Prostate gland (tissue), 2 donors: ENCODE data around the gene SEL1L3. TPM values are rescaled to one million over a fixed set of nuclear protein-coding genes. Genes with fewer than 3 reads are reported as not detected.

Source experiments
- DNase-seq: peaks from one replicate; pipeline ENCODE4 v3.0.0-alpha.2; 2019; ENCODE audit warnings: low spot score
- H3K27ac ChIP-seq, 2 donors: fragments of 200-600 bp; sonication (generic); 2 replicates each; pipeline ENCODE4 v1.5.1; 2017 to 2019
- H3K27me3 ChIP-seq: fragments of 200-600 bp; sonication (generic); replicated peaks from 2 replicates; pipeline ENCODE4 v1.5.1; 2019; ENCODE audit not compliant: insufficient read depth
- H3K36me3 ChIP-seq, 2 donors: fragments of 200-600 bp; sonication (generic); 1 replicate in 1 of 2; 2 replicates in 1 of 2; pipeline versions ENCODE4 v1.5.1 to v1.8.1; 2017 to 2019
- H3K4me1 ChIP-seq: fragments of 200-600 bp; sonication (generic); replicated peaks from 2 replicates; pipeline ENCODE4 v1.5.1; 2019
- H3K4me3 ChIP-seq, 2 donors: fragments of 200-600 bp; sonication (generic); 2 replicates each; pipeline ENCODE4 v1.5.1; 2017 to 2019
- H3K9me3 ChIP-seq: fragments of 200-600 bp; sonication (generic); 2 replicates; pipeline ENCODE4 v1.5.1; 2017
- CTCF ChIP-seq, 4 experiments: fragments of 200-600 bp in 2 of 4; fragments of 450-650 bp in 2 of 4; sonication (generic) in 2 of 4; IDR thresholded peaks; 1 replicate in 3 of 4; 2 replicates in 1 of 4; pipeline ENCODE4 v1.5.1; 2016 to 2019; ENCODE audit warnings: antibody characterized with exemption in 4 of 4, mild to moderate bottlenecking in 2 of 4, moderate library complexity in 2 of 4
- POLR2A ChIP-seq: fragments of 450-650 bp; IDR thresholded peaks from one replicate; pipeline ENCODE4 v1.6.1; 2016; ENCODE audit warnings: antibody characterized with exemption, mild to moderate bottlenecking
- POLR2AphosphoS5 ChIP-seq: sonication (generic); formaldehyde crosslinking; IDR thresholded peaks from one replicate; pipeline ENCODE4 v1.6.1; 2017; ENCODE audit warnings: antibody characterized with exemption
- WGBS: methylation state at CpG from one replicate; pipeline ENCODE4 v1.1.5; 2018; 5-methylcytosine and 5-hydroxymethylcytosine counted together
- intact Hi-C: fragments of 100-400 bp; cut with DNase I; formaldehyde crosslinking; loops from one replicate; pipeline ENCODE4 v1.14.2; 2022
- total RNA-seq, 2 donors: library from RNA; depleted of rRNA; stranded (reverse); fragments of >200 nt; gene quantifications; one replicate each; pipeline ENCODE4 v1.1.0, GENCODE V29; 2016

The SEL1L3 gene
- total RNA-seq, 2 donors from 2014 or later = 22.2 to 26.1 TPM

GRCh38 chr4:25884031-25884782, 21.4 kb upstream of the SEL1L3 start:
- intact Hi-C loops = no loop called here
- DNase-seq = no peak
- 42% methylated on average over 5 of the region's 5 CpGs for WGBS

GRCh38 chr4:25883565-25883964, 20.8 kb upstream of the SEL1L3 start:
- TF ChIP-seq CTCF (IDR thresholded peaks at IDR 0.05) = no peak
- no peak for TF ChIP-seq POLR2A
- TF ChIP-seq POLR2AphosphoS5 = no peak
- no peak for DNase-seq
- no peaks in the 10 kb centered on the region for H3K27me3 ChIP-seq
- H3K27ac ChIP-seq = no peak overlapping the region
- 78% methylated on average over 2 of the region's 2 CpGs for WGBS
- H3K4me3 ChIP-seq = no peak overlapping the region
- no peaks in the 10 kb centered on the region for H3K36me3 ChIP-seq
- no peaks in the 10 kb centered on the region for H3K4me1 ChIP-seq
- no peaks in the 10 kb centered on the region for H3K9me3 ChIP-seq
- intact Hi-C loops = no loop called here

More at GRCh38 chr4:25884031-25884782, 21.4 kb upstream of the SEL1L3 start:
- Histone ChIP-seq H3K36me3 (no peaks in the 10 kb centered on the region), H3K9me3 (no peaks in the 10 kb centered on the region), H3K27ac (no peak overlapping the region), H3K27me3 (no peaks in the 10 kb centered on the region), H3K4me1 (no peaks in the 10 kb centered on the region), H3K4me3 (no peak overlapping the region)
- no peak for TF ChIP-seq CTCF (IDR thresholded peaks at IDR 0.05)
- no peak for TF ChIP-seq POLR2AphosphoS5
- no peak for TF ChIP-seq POLR2A

GRCh38 chr4:25882226-25882625, 19.4 kb upstream of the SEL1L3 start:
- no peak overlapping the region for H3K4me3 ChIP-seq
- 95% methylated on average over 4 of the region's 4 CpGs for WGBS
- no peak for DNase-seq
- no peaks in the 10 kb centered on the region for H3K36me3 ChIP-seq
- intact Hi-C loops = no loop called here
- no peaks in the 10 kb centered on the region for H3K4me1 ChIP-seq
- H3K27ac ChIP-seq = no peak overlapping the region
- H3K27me3 ChIP-seq = peaks cover 3% of the 10 kb centered on the region
- H3K9me3 ChIP-seq = no peaks in the 10 kb centered on the region
- TF ChIP-seq POLR2AphosphoS5 (no peak), POLR2A (no peak), CTCF (IDR thresholded peaks at IDR 0.05) (no peak)

- DNase-seq = no peak
- no peak for TF ChIP-seq CTCF (IDR thresholded peaks at IDR 0.05)
- TF ChIP-seq POLR2A = no peak
- no peak for TF ChIP-seq POLR2AphosphoS5
- Histone ChIP-seq H3K36me3 (no peaks in the 10 kb centered on the region), H3K9me3 (no peaks in the 10 kb centered on the region), H3K4me3 (no peak overlapping the region), H3K27ac (no peak overlapping the region), H3K27me3 (peaks cover 3% of the 10 kb centered on the region), H3K4me1 (no peaks in the 10 kb centered on the region)
- WGBS = 90% methylated on average over 4 of the region's 4 CpGs
- intact Hi-C loops = no loop called here
Measured at GRCh38 chr4:25881193-25881592, 18.4 kb upstream of the SEL1L3 start.

GRCh38 chr4:25879991-25880651, 17.3 kb upstream of the SEL1L3 start:
- no peaks in the 10 kb centered on the region for H3K9me3 ChIP-seq
- H3K27ac ChIP-seq = no peak overlapping the region
- H3K4me1 ChIP-seq = no peaks in the 10 kb centered on the region
- no peaks in the 10 kb centered on the region for H3K36me3 ChIP-seq
- DNase-seq = no peak
- intact Hi-C loops = no loop called here
- peaks cover 3% of the 10 kb centered on the region for H3K27me3 ChIP-seq
- H3K4me3 ChIP-seq = no peak overlapping the region
- 63% methylated on average over 7 of the region's 7 CpGs for WGBS
- TF ChIP-seq POLR2A (no peak), CTCF (IDR thresholded peaks at IDR 0.05) (no peak), POLR2AphosphoS5 (no peak)
